Measurements from ENCODE around the gene SPTLC2.

DNA sequence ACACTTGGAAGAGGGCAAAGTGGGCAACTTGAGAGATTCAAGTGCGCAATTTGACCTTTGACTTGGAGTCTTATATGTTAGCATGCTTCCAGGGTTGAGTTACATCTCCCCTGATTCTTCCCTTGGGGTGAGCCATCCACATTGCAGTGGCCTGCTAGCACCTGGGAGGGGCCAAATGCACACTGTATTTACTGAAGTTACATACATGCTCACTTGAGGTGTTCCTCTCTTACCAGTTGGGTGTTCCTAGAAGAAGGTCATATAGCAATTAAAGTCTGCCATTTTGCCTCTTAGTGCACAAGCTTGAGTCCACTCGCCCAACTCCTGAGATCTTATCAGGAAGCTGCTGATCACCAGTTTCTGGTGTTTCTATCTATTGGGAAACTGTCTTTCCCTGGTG lies 13.7 kb upstream of the SPTLC2 start:
- TF ChIP-seq, protein P1, sequence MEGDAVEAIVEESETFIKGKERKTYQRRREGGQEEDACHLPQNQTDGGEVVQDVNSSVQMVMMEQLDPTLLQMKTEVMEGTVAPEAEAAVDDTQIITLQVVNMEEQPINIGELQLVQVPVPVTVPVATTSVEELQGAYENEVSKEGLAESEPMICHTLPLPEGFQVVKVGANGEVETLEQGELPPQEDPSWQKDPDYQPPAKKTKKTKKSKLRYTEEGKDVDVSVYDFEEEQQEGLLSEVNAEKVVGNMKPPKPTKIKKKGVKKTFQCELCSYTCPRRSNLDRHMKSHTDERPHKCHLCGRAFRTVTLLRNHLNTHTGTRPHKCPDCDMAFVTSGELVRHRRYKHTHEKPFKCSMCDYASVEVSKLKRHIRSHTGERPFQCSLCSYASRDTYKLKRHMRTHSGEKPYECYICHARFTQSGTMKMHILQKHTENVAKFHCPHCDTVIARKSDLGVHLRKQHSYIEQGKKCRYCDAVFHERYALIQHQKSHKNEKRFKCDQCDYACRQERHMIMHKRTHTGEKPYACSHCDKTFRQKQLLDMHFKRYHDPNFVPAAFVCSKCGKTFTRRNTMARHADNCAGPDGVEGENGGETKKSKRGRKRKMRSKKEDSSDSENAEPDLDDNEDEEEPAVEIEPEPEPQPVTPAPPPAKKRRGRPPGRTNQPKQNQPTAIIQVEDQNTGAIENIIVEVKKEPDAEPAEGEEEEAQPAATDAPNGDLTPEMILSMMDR (IDR thresholded peaks at IDR 0.05), result no peak
- no peak for TF ChIP-seq POLR2A (IDR thresholded peaks at IDR 0.05)

Measured in suprapubic skin (tissue), 3 donors.